ENCODE data around the gene TIGD1. TPM values are rescaled to one million over a fixed set of nuclear protein-coding genes. Genes with fewer than 3 reads are reported as not detected.

The TIGD1 gene
- total and polyA plus RNA-seq, 2 of the 13 experiments (the other 11 are each of a cell fraction or from before 2014, with no cell fraction given), result 3.5 to 9.5 TPM

DNA sequence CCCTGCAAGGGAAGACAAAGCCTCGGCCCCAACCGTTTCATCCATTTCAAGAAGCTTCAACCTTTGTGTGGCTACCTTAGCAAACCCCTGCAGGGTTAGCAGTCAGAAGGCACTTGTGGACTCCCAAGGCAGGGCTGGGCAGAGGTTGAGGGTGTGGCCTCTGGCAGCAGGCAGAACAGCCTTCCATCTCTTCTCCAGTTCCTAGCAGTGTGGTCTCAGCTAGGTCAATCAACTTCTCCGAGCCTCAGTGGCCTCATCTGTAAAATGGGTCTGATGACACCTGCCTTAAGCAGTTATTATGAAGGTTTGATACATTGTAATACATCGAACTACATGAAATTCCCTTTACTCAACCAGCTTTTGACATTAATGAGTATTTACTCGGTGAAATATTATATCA, 37.0 kb downstream of the TIGD1 start:
- Histone ChIP-seq H3K4me1 (ENCODE audit: insufficient read depth, low read length) (no peaks in the 10 kb centered on the region), H3K9ac (ENCODE audit: insufficient read depth, low read depth, low read length) (no peak overlapping the region), H3K36me3 (replicated peaks in 1 of 2; ENCODE audit: control insufficient read depth in 1 of 2, insufficient read depth in 2 of 2, low read length in 2 of 2) (no peaks in the 10 kb centered on the region), H4K20me1 (ENCODE audit: insufficient read depth, low read length) (no peaks in the 10 kb centered on the region; the same call in 1 of the 2 replicates), H2AFZ (ENCODE audit: low read length) (no peak overlapping the region), H3K27me3 (ENCODE audit: control insufficient read depth in 1 of 2, insufficient read depth in 2 of 2, low read length in 2 of 2) (peaks cover 14 to 58% of the 10 kb centered on the region in 2 experiments), H3K4me2 (ENCODE audit: low read depth, low read length) (no peak overlapping the region), H3K4me3 (replicated peaks in 1 of 3; ENCODE audit: insufficient read depth in 1 of 3, low read depth in 2 of 3, low read length in 3 of 3) (no peak overlapping the region), H3K79me2 (ENCODE audit: insufficient read depth, low read length) (no peaks in the 10 kb centered on the region), H3K27ac (ENCODE audit: extremely low read length, insufficient read depth, low read length) (no peak overlapping the region), H3K9me3 (ENCODE audit: low read length) (no peaks in the 10 kb centered on the region)
- intact Hi-C loops (cut with micrococcal nuclease; ENCODE audit: unreplicated experiment) (no loop called here), in situ Hi-C loops (cut with HindIII; ENCODE audit: extremely low pct_ligation_motif_present, low pct_unique_long_range_greater_than_20kb) (no loop called here)
- ChIA-PET CTCF (ENCODE audit: low intra/inter-chr PET ratio, low total read pairs) (no interaction called here), POLR2A (no interaction called here)
- ATAC-seq, result no peak
- TF ChIP-seq ZNF629 (CRISPR knock-in tag; conservative IDR thresholded peaks at IDR 0.05) (peak; percentile 85), ZNF792 (CRISPR knock-in tag; IDR thresholded peaks at IDR 0.05) (no peak)
- BruUV-seq (replicated peaks), result no TSS peak
- WGBS (ENCODE audit: low lambda C conversion rate), result 4% methylated on average over 5 of the region's 5 CpGs
- FAIRE-seq, result no peak
- DNase-seq (ENCODE audit: low spot score), result no peak

GRCh38 chr2:232512602-232513001, 37.8 kb downstream of the TIGD1 start:
- Histone ChIP-seq H3K79me2 (ENCODE audit: insufficient read depth, low read length) (no peaks in the 10 kb centered on the region), H3K27me3 (ENCODE audit: control insufficient read depth in 1 of 2, insufficient read depth in 2 of 2, low read length in 2 of 2) (peaks cover 14 to 59% of the 10 kb centered on the region in 2 experiments), H3K9me3 (ENCODE audit: low read length) (no peaks in the 10 kb centered on the region), H3K4me1 (ENCODE audit: insufficient read depth, low read length) (no peaks in the 10 kb centered on the region), H2AFZ (ENCODE audit: low read length) (no peak overlapping the region), H3K9ac (ENCODE audit: insufficient read depth, low read depth, low read length) (no peak overlapping the region), H3K4me3 (replicated peaks in 1 of 3; ENCODE audit: insufficient read depth in 1 of 3, low read depth in 2 of 3, low read length in 3 of 3) (no peak overlapping the region), H3K36me3 (replicated peaks in 1 of 2; ENCODE audit: control insufficient read depth in 1 of 2, insufficient read depth in 2 of 2, low read length in 2 of 2) (no peaks in the 10 kb centered on the region), H3K27ac (ENCODE audit: extremely low read length, insufficient read depth, low read length) (no peak overlapping the region), H3K4me2 (ENCODE audit: low read depth, low read length) (no peak overlapping the region), H4K20me1 (ENCODE audit: insufficient read depth, low read length) (no peaks in the 10 kb centered on the region; the same call in 1 of the 2 replicates)
- peak; percentile 20 for TF ChIP-seq ZNF883 (CRISPR knock-in tag; IDR thresholded peaks at IDR 0.05; ENCODE audit: not compliant biosample characterization)
- TF ChIP-seq, protein P1, sequence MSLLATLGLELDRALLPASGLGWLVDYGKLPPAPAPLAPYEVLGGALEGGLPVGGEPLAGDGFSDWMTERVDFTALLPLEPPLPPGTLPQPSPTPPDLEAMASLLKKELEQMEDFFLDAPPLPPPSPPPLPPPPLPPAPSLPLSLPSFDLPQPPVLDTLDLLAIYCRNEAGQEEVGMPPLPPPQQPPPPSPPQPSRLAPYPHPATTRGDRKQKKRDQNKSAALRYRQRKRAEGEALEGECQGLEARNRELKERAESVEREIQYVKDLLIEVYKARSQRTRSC (CRISPR knock-in tag; IDR thresholded peaks at IDR 0.05; ENCODE audit: low read depth), result no peak
- POLR2A ChIA-PET, result interaction anchor here (1.1 kb wide), 1 partner anchor 38 kb away, joined by 3 read pairs; the partner anchor contains the start of genes EIF4E2 and TIGD1
- CTCF ChIA-PET (ENCODE audit: low intra/inter-chr PET ratio, low total read pairs), result no interaction called here
- BruUV-seq (replicated peaks), result no TSS peak
- intact Hi-C loops (cut with micrococcal nuclease; ENCODE audit: unreplicated experiment) (no loop called here), in situ Hi-C loops (cut with HindIII; ENCODE audit: extremely low pct_ligation_motif_present, low pct_unique_long_range_greater_than_20kb) (no loop called here)
- ATAC-seq (no peak), DNase-seq (ENCODE audit: low spot score) (no peak), FAIRE-seq (no peak)
- 46% methylated on average over 10 of the region's 10 CpGs for WGBS (ENCODE audit: low lambda C conversion rate)
